Bronchial epithelial cell (primary cell): Measurements from ENCODE around the gene DNAH1. TPM values are rescaled to one million over a fixed set of nuclear protein-coding genes. Genes with fewer than 3 reads are reported as not detected.

Experiments used
- DNase-seq: peaks from one replicate; pipeline ENCODE4 v3.0.0-alpha.2; 2010; ENCODE audit warnings: low read depth
- FAIRE-seq: peaks from 2 replicates; lab custom pipeline; 2011; peaks lifted over from hg19 to GRCh38; lab: Jason Lieb, UNC
- H3K27me3 ChIP-seq: 2 replicates; pipeline ENCODE4 v1.5.1; 2011; ENCODE audit warnings: low read length; ENCODE audit not compliant: control insufficient read depth, insufficient read depth
- H3K36me3 ChIP-seq: 2 replicates; pipeline ENCODE4 v1.5.1; 2011; ENCODE audit warnings: low read length; ENCODE audit not compliant: control insufficient read depth, insufficient read depth
- H3K4me3 ChIP-seq: 2 replicates; pipeline ENCODE4 v1.5.1; 2011; ENCODE audit warnings: mild to moderate bottlenecking, low read depth, low read length, control low read depth
- CTCF ChIP-seq: IDR thresholded peaks from 2 replicates; pipeline ENCODE4 v1.5.1; 2011; ENCODE audit warnings: mild to moderate bottlenecking, moderate library complexity, low read length, control low read depth, inconsistent platforms; ENCODE audit not compliant: insufficient read depth, severe bottlenecking
- total RNA-seq: library from RNA; depleted of rRNA; stranded (reverse); fragments of >200 nt; gene quantifications from 2 replicates; pipeline ENCODE4 v1.2.1, GENCODE V29; 2014

DNAH1 gene
- total RNA-seq, 1 donor from 2014 or later: 0.79 TPM

DNA sequence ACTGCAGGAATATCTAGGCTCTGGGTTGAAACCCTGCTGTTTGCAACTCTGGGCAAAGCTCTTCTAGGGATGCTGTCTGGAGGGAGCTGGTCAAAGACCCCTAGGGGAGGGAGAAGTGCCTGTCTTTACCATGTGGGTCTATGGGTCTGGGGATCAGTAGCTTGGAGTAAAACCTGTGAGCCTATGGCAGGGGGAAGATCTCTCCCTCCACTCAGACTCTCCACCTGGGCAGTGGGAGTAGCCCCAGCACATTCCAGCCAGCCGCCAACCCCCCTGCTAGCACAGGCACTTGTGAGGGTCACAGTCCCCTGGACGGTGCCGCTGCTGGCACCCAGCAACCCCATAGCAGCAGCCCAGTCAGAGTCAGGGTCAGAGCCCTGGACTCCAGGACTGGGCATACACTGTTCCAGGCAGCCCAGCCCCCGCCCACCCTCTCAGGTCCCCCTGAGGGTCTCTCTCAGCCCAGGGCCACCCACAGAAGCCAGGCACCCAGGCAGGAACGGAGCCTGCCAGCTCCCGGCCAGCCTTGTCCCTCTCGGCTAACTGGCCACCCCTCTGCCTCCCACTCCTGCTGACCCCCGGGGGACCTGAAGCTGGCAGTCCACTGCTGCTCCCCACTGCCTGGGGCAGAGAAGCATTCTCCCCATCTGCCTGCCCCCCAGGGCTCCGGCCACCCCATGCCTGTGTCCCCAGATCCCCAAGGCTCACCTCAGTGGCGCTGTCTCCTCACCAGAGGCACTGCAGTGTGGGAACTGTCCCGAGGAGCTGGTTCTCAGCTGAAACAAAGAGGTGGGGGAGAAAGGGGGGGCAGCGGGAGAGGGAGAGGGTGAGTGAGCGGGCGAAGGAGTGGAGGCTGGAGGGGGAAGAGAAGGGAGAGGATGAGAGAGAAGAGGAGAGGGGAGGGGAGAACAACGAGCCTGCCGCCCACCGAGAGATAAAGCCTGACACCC is 17.7 kb upstream of the DNAH1 start:
- H3K27me3 ChIP-seq: peaks cover 4% of the 10 kb centered on the region
- peaks cover 3% of the 10 kb centered on the region for H3K36me3 ChIP-seq
- FAIRE-seq (no peak), DNase-seq (no peak)
- no peak overlapping the region for H3K4me3 ChIP-seq
- TF ChIP-seq CTCF: no peak

- Histone ChIP-seq H3K36me3 (no peaks in the 10 kb centered on the region), H3K4me3 (no peak overlapping the region), H3K27me3 (peaks cover 4% of the 10 kb centered on the region)
- no peak for TF ChIP-seq CTCF
- FAIRE-seq (no peak), DNase-seq (no peak)
These were observed 16.8 kb upstream of the DNAH1 start for GRCh38 chr3:52299247-52299878.

GRCh38 chr3:52299879-52300611 is 16.1 kb upstream of the DNAH1 start:
- H3K36me3 ChIP-seq: no peaks in the 10 kb centered on the region
- no peak overlapping the region for H3K4me3 ChIP-seq
- peak; percentile 33 for DNase-seq
- TF ChIP-seq CTCF: peak; percentile 57
- peaks cover 4% of the 10 kb centered on the region for H3K27me3 ChIP-seq
- FAIRE-seq: no peak

GRCh38 chr3:52302426-52303145 is 13.5 kb upstream of the DNAH1 start:
- TF ChIP-seq CTCF: no peak
- no peaks in the 10 kb centered on the region for H3K36me3 ChIP-seq
- H3K4me3 ChIP-seq: no peak overlapping the region
- peaks cover 2% of the 10 kb centered on the region for H3K27me3 ChIP-seq
- DNase-seq (no peak), FAIRE-seq (peak; percentile 58)

DNA sequence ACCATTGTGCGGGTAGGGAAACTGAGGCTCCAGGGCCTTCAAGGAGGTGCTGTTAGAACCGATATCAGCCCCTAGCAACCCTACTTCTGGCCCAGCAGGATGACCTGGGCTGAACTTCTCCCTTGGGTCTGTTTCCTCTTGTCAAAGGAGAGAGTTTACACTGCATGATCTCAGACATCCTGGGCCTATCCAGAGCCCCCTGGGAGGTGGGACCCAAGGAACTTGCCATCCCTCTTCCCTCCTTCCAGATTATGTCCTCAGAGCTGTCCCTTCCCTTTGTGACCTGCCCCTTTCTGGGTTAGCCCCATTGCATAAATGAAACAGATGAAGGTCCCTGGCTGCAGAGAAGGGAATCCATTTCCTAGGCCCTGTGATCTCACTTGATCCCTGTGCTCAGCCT is 12.3 kb upstream of the DNAH1 start:
- Histone ChIP-seq H3K36me3 (no peaks in the 10 kb centered on the region), H3K27me3 (no peaks in the 10 kb centered on the region), H3K4me3 (no peak overlapping the region)
- DNase-seq (no peak), FAIRE-seq (no peak)
- no peak for TF ChIP-seq CTCF
